Measurements from ENCODE around the gene ZNF423.

The ZNF423 gene

GRCh38 chr16:49848530-49848929 is 7.4 kb downstream of the ZNF423 start:
- no peak for DNase-seq

GRCh38 chr16:49846800-49847199 is 9.1 kb downstream of the ZNF423 start:
- DNase-seq: no peak

GRCh38 chr16:49844359-49844758 is 11.6 kb downstream of the ZNF423 start:
- no peak for DNase-seq

GRCh38 chr16:49843758-49844157 is 12.2 kb downstream of the ZNF423 start:
- DNase-seq: no peak

- no peak for DNase-seq
These were observed 12.9 kb downstream of the ZNF423 start for GRCh38 chr16:49842972-49843371.

GRCh38 chr16:49839017-49839825 is 16.7 kb downstream of the ZNF423 start:
- no peak for DNase-seq

GRCh38 chr16:49838441-49839016 is 17.4 kb downstream of the ZNF423 start:
- no peak for DNase-seq

- DNase-seq: peak; percentile 33
These were observed 18.1 kb downstream of the ZNF423 start for GRCh38 chr16:49837688-49838410.

GRCh38 chr16:49836668-49837067 is 19.2 kb downstream of the ZNF423 start:
- DNase-seq: no peak

- DNase-seq: no peak
These were observed 19.7 kb downstream of the ZNF423 start for GRCh38 chr16:49836218-49836617.

- no peak for DNase-seq
These were observed 20.6 kb downstream of the ZNF423 start for GRCh38 chr16:49835161-49835777.

- no peak for DNase-seq
These were observed 21.3 kb downstream of the ZNF423 start for GRCh38 chr16:49834531-49835151.

GRCh38 chr16:49833796-49834530 is 21.9 kb downstream of the ZNF423 start:
- no peak for DNase-seq

GRCh38 chr16:49833085-49833484 is 22.8 kb downstream of the ZNF423 start:
- no peak for DNase-seq

- DNase-seq: no peak
These were observed 23.7 kb downstream of the ZNF423 start for GRCh38 chr16:49832177-49832576.

GRCh38 chr16:49830873-49831272 is 25.0 kb downstream of the ZNF423 start:
- DNase-seq: no peak

- DNase-seq: no peak
These were observed 27.2 kb downstream of the ZNF423 start for GRCh38 chr16:49828533-49829267.

- no peak for DNase-seq
These were observed 28.0 kb downstream of the ZNF423 start for GRCh38 chr16:49827805-49828438.

GRCh38 chr16:49826515-49826914 is 29.4 kb downstream of the ZNF423 start:
- no peak for DNase-seq

GRCh38 chr16:49825041-49825440 is 30.9 kb downstream of the ZNF423 start:
- DNase-seq: no peak

GRCh38 chr16:49824593-49824992 is 31.3 kb downstream of the ZNF423 start:
- no peak for DNase-seq
